GM15510 (cell line): ENCODE data around the gene GSN.

Experiments
- POLR2A ChIP-seq: IDR thresholded peaks from 3 replicates; pipeline ENCODE4 v1.6.1; 2011; ENCODE audit warnings: borderline replicate concordance; ENCODE audit not compliant: insufficient read length; ENCODE audit errors: extremely low read depth

Gene GSN

GRCh38 chr9:121237916-121238315 lies 30.0 kb upstream of the GSN start:
- no peak for TF ChIP-seq POLR2A

GRCh38 chr9:121239071-121239470 lies 28.9 kb upstream of the GSN start:
- TF ChIP-seq POLR2A: no peak

GRCh38 chr9:121239851-121240250 lies 28.1 kb upstream of the GSN start:
- no peak for TF ChIP-seq POLR2A

- TF ChIP-seq POLR2A: no peak
These were observed 27.4 kb upstream of the GSN start for GRCh38 chr9:121240472-121241135.

DNA sequence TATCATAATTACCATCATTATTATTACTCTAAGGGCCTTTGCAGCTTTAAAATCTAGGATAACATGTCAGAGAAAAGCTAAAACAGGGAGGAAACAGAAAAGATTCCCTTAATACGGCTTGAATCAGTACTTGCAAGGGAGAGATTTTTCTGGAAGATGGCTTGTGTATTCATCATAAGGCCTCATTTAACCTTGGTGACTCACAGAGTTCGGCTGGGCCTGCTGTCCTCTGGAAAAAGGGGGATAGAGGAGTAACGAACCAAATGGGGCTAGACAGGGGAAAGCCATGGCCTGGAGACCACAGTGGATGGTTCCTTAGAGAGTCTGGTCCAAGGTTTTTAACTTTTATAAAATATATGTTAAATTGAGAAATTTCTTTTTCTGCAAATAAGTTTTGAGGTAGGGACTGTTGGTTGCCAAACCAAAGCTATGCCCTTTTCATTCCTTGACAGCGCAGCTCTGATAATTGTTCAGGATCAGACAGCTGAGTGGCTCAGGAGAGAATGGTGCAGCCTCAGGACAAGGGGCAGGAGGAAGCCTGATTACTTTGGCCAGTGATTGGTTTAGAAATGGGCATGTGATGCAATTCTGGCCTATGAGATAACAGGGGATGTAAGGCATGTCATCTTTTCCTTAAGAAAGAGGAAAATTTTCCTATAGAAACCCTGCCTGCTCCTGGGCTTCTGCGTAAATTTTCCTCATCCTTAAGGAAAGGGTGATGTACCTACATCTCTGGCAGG lies 25.6 kb upstream of the GSN start:
- TF ChIP-seq POLR2A: no peak

GRCh38 chr9:121242959-121243346 lies 25.0 kb upstream of the GSN start:
- no peak for TF ChIP-seq POLR2A

GRCh38 chr9:121246821-121247561 lies 21.0 kb upstream of the GSN start:
- no peak for TF ChIP-seq POLR2A

- TF ChIP-seq POLR2A: no peak
These were observed 18.4 kb upstream of the GSN start for GRCh38 chr9:121249563-121249962.

DNA sequence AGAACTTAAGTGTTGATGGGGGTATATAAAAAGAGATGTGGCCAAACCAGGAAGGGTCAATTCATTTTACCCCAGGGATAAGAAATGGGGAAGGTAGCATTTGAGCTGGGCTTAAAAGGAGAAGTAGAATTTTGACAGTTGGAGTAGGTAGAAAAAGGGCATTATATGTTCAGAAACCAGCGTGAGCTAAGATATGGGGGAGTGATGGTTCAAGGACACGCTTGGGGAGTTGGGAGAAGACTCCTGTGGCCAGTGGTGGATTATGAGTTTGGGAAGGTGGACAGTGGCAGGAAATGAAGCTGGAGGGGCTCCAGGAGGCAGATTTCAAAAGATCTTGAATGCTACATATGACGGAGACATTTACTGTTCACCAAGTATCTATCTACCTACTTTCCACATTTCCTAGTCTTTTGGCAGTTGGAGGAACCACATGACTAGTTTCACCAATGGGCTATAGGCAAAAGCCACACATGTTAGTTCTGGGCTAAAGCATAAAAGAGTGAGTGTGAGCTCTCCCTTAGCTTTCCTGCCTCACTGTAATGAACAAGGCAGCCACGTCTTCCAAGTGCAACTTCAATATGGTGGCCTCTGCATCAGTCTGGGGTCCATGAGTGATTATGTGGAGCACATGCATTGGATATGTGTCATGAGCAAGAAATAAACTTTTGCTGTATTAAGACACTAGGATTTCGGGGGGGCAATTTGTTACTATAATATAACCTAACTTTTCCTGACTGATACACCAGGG lies 15.7 kb upstream of the GSN start:
- no peak for TF ChIP-seq POLR2A

DNA sequence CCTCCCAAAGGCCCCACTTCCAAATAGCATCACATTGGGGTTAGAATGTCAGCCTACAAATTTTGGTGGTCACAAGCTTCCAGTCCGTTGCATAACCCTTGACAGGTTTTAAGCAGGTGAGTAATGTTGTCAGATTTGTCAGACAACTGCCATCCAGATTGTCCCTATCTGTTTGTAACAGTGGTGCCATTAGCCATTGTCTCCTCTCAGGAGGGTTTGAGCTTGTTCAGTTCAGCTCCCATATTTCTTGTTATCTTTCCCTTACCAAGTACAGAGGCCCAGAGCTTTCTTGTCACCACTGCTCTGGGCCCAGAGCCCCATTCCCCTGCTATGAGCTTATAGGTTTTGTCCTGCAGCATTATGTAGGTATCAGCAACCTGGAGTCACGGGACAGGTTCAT lies 14.8 kb upstream of the GSN start:
- no peak for TF ChIP-seq POLR2A

- no peak for TF ChIP-seq POLR2A
These were observed 14.0 kb upstream of the GSN start for GRCh38 chr9:121253821-121254501.

DNA sequence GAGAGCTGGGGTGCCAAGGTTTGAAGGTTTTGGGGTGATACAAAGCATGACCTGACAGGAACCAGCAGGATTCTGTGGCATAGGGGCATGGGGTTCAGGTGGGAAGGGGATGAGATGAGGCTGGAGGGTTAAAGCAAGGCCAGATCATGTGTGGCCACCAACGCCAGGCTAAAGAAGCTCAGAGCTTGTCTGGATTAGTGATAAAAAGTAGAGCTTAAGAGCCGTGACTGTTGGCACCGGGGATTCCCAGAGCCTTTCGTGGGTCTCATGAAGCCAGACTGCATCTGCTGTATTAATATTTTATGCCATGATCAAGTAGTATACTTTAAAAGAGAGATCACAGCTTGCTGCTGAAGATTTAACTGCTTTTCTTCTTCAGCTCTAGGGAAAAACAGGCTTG lies 8.5 kb upstream of the GSN start:
- TF ChIP-seq POLR2A: no peak

- TF ChIP-seq POLR2A: no peak
These were observed 8.0 kb upstream of the GSN start for GRCh38 chr9:121259935-121260334.

GRCh38 chr9:121260457-121261106 lies 7.4 kb upstream of the GSN start:
- no peak for TF ChIP-seq POLR2A
